ENCODE data around the gene CFAP52. TPM values are rescaled to one million over a fixed set of nuclear protein-coding genes. Genes with fewer than 3 reads are reported as not detected.

The CFAP52 gene
- total and polyA plus RNA-seq, 5 donors from 2014 or later = not detected

GRCh38 chr17:9677411-9677810 is 101.0 kb downstream of the CFAP52 start:
- Histone ChIP-seq H3K9me3 (ENCODE audit: control insufficient read depth in 2 of 2, low read length in 2 of 2) (peaks cover 9 to 12% of the 10 kb centered on the region in 2 experiments), H3K4me1 (ENCODE audit: control insufficient read depth, insufficient read depth, low read length, poor library complexity, severe bottlenecking) (no peaks in the 10 kb centered on the region), H3K27me3 (ENCODE audit: control insufficient read depth, insufficient read depth, low read length) (no peaks in the 10 kb centered on the region), H3K4me3 (ENCODE audit: low read depth, low read length) (no peak overlapping the region), H3K36me3 (ENCODE audit: control insufficient read depth, insufficient read depth, low read length) (no peaks in the 10 kb centered on the region), H3K27ac (ENCODE audit: insufficient read depth, low read length, poor library complexity, severe bottlenecking) (no peak overlapping the region)
- no peaks in the 10 kb centered on the region for H3K36me3 Mint-ChIP-seq
- no peaks in the 10 kb centered on the region for H3K27me3 Mint-ChIP-seq
- H3K4me3 Mint-ChIP-seq = no peak overlapping the region
- DNase-seq (no peak), ATAC-seq (ENCODE audit: low read depth in 2 of 2) (no peak)
- no peak overlapping the region for H3K27ac Mint-ChIP-seq
- H3K4me1 Mint-ChIP-seq = no peaks in the 10 kb centered on the region
- H3K9me3 Mint-ChIP-seq = peaks cover 0 to 16% (median 4%) of the 10 kb centered on the region in 7 donors

GRCh38 chr17:9677896-9678295 is 101.5 kb downstream of the CFAP52 start:
- Mint-ChIP-seq H3K27me3 (no peaks in the 10 kb centered on the region), H3K4me1 (no peaks in the 10 kb centered on the region), H3K9me3 (peaks cover 0 to 16% (median 3%) of the 10 kb centered on the region in 7 donors), H3K27ac (no peak overlapping the region), H3K4me3 (no peak overlapping the region), H3K36me3 (no peaks in the 10 kb centered on the region)
- no peaks in the 10 kb centered on the region for H3K27me3 ChIP-seq (ENCODE audit: control insufficient read depth, insufficient read depth, low read length)
- ATAC-seq (ENCODE audit: low read depth in 2 of 2) (no peak), DNase-seq (no peak)
- H3K36me3 ChIP-seq (ENCODE audit: control insufficient read depth, insufficient read depth, low read length) = no peaks in the 10 kb centered on the region
- H3K4me3 ChIP-seq (ENCODE audit: low read depth, low read length) = no peak overlapping the region
- no peaks in the 10 kb centered on the region for H3K4me1 ChIP-seq (ENCODE audit: control insufficient read depth, insufficient read depth, low read length, poor library complexity, severe bottlenecking)
- no peak overlapping the region for H3K27ac ChIP-seq (ENCODE audit: insufficient read depth, low read length, poor library complexity, severe bottlenecking)
- H3K9me3 ChIP-seq (ENCODE audit: control insufficient read depth in 2 of 2, low read length in 2 of 2) = peaks cover 9 to 12% of the 10 kb centered on the region in 2 experiments

- H3K36me3 Mint-ChIP-seq = no peaks in the 10 kb centered on the region
- H3K4me3 Mint-ChIP-seq = no peak overlapping the region
- Histone ChIP-seq H3K4me3 (ENCODE audit: low read depth, low read length) (no peak overlapping the region), H3K27ac (ENCODE audit: insufficient read depth, low read length, poor library complexity, severe bottlenecking) (no peak overlapping the region), H3K36me3 (ENCODE audit: control insufficient read depth, insufficient read depth, low read length) (no peaks in the 10 kb centered on the region), H3K4me1 (ENCODE audit: control insufficient read depth, insufficient read depth, low read length, poor library complexity, severe bottlenecking) (no peaks in the 10 kb centered on the region), H3K27me3 (ENCODE audit: control insufficient read depth, insufficient read depth, low read length) (no peaks in the 10 kb centered on the region), H3K9me3 (ENCODE audit: control insufficient read depth in 2 of 2, low read length in 2 of 2) (peaks cover 2 to 6% of the 10 kb centered on the region in 2 experiments)
- ATAC-seq (ENCODE audit: low read depth in 2 of 2) (no peak), DNase-seq (no peak)
- no peak overlapping the region for H3K27ac Mint-ChIP-seq
- peaks cover 5% of the 10 kb centered on the region for H3K27me3 Mint-ChIP-seq
- peaks cover 0 to 15% (median 3%) of the 10 kb centered on the region in 7 donors for H3K9me3 Mint-ChIP-seq
- H3K4me1 Mint-ChIP-seq = no peaks in the 10 kb centered on the region
These were observed 108.6 kb downstream of the CFAP52 start for GRCh38 chr17:9684955-9685621.

Other genes with a start within 250 kb of the CFAP52 start
- 83.7 TPM for gene STX8, start 822 bp upstream of the CFAP52 start, total RNA-seq
- gene STX8, start 822 bp upstream of the CFAP52 start, polyA plus RNA-seq = 100 to 1,000 TPM; 157 to 214 (median 189) TPM
- gene USP43, start 68.9 kb downstream of the CFAP52 start, total RNA-seq = not detected
- gene USP43, start 68.9 kb downstream of the CFAP52 start, polyA plus RNA-seq = not detected
- not detected for gene DHRS7C, start 214.9 kb downstream of the CFAP52 start, total RNA-seq
- gene DHRS7C, start 214.9 kb downstream of the CFAP52 start, polyA plus RNA-seq = not detected
- not detected for gene GSG1L2, start 245.4 kb downstream of the CFAP52 start, total RNA-seq
- gene GSG1L2, start 245.4 kb downstream of the CFAP52 start, polyA plus RNA-seq = not detected
- gene GLP2R, start 249.3 kb downstream of the CFAP52 start, total RNA-seq = not detected
- not detected for gene GLP2R, start 249.3 kb downstream of the CFAP52 start, polyA plus RNA-seq